CD8-positive, alpha-beta memory T cell (primary cell): ENCODE data around the gene SKAP1. TPM values are rescaled to one million over a fixed set of nuclear protein-coding genes. Genes with fewer than 3 reads are reported as not detected.
A peak's percentile ranks its signal among the peaks of the same experiment; 100 is the strongest.

Experiments used
- CTCF ChIA-PET: fragments of 350-600 bp; sonication (Branson Sonifier 250); formaldehyde crosslinking; loops from one replicate; lab custom pipeline; 2021; ENCODE audit warnings: antibody characterized with exemption; lab: Charles Lee
- POLR2A ChIA-PET: fragments of 350-600 bp; sonication (Branson Sonifier 250); formaldehyde crosslinking; loops from one replicate; lab custom pipeline; 2021; ENCODE audit warnings: antibody characterized with exemption; lab: Charles Lee
- DNase-seq, 5 donors: peaks; one replicate each; pipeline versions ENCODE4 v3.0.0 to v3.0.0-alpha.2; 2020 to 2022; ENCODE audit warnings: mixed read lengths in 1 of 5
- H3K27ac ChIP-seq: one replicate; pipeline ENCODE4 v1.7.0; 2013; ENCODE audit warnings: low read depth, mild to moderate bottlenecking, low read length, moderate library complexity
- H3K27me3 ChIP-seq: 2 replicates; pipeline ENCODE4 v1.7.0; 2013; ENCODE audit warnings: low read length, mild to moderate bottlenecking; ENCODE audit not compliant: insufficient read depth, poor library complexity, severe bottlenecking
- H3K36me3 ChIP-seq: 2 replicates; pipeline ENCODE4 v1.7.0; 2013; ENCODE audit warnings: mild to moderate bottlenecking, low read length, moderate library complexity; ENCODE audit not compliant: insufficient read depth
- H3K4me1 ChIP-seq: 2 replicates; pipeline ENCODE4 v1.7.0; 2013; ENCODE audit warnings: mild to moderate bottlenecking, low read length, moderate library complexity; ENCODE audit not compliant: insufficient read depth
- H3K4me3 ChIP-seq: 2 replicates; pipeline ENCODE4 v1.7.0; 2013; ENCODE audit warnings: mild to moderate bottlenecking, low read length
- H3K9me3 ChIP-seq: 2 replicates; pipeline ENCODE4 v1.7.0; 2013; ENCODE audit warnings: mild to moderate bottlenecking, low read length
- H3K27ac Mint-ChIP-seq, 8 donors: one replicate each; pipeline ENCODE4 v1.8.0; 2020 to 2021; ENCODE audit warnings: mixed read lengths in 8 of 8, mild to moderate bottlenecking in 6 of 8, inconsistent platforms in 3 of 8, moderate library complexity in 3 of 8
- H3K27me3 Mint-ChIP-seq, 2 donors: one replicate each; pipeline ENCODE4 v1.8.0; 2020 to 2021; ENCODE audit warnings: mixed read lengths in 2 of 2, mild to moderate bottlenecking in 1 of 2, moderate library complexity in 1 of 2
- H3K36me3 Mint-ChIP-seq, 3 donors: one replicate each; pipeline ENCODE4 v1.8.0; 2020 to 2021; ENCODE audit warnings: mixed read lengths in 3 of 3, inconsistent platforms in 1 of 3, mild to moderate bottlenecking in 1 of 3
- H3K4me1 Mint-ChIP-seq, 3 donors: one replicate each; pipeline ENCODE4 v1.8.0; 2020 to 2021; ENCODE audit warnings: mixed read lengths in 3 of 3, inconsistent platforms in 1 of 3, mild to moderate bottlenecking in 1 of 3
- H3K4me3 Mint-ChIP-seq, 7 donors: one replicate each; pipeline ENCODE4 v1.8.0; 2020 to 2021; ENCODE audit warnings: mixed read lengths in 7 of 7, mild to moderate bottlenecking in 6 of 7, moderate library complexity in 4 of 7, inconsistent platforms in 2 of 7
- H3K9me3 Mint-ChIP-seq, 5 donors: one replicate each; pipeline ENCODE4 v1.8.0; 2020 to 2022; ENCODE audit warnings: mixed read lengths in 5 of 5, mild to moderate bottlenecking in 3 of 5, moderate library complexity in 2 of 5, inconsistent platforms in 1 of 5
- polyA plus RNA-seq: library from polyadenylated mRNA; unstranded; fragments of 300-500 nt; fragmentation: Illumina TruSeq; gene quantifications from one replicate; pipeline ENCODE4 v1.2.3, GENCODE V29; 2021
- total RNA-seq, 2 experiments: library from RNA; stranded (reverse); gene quantifications; one replicate each; pipeline ENCODE4 v1.2.3, GENCODE V29; 2021

SKAP1 gene
- total and polyA plus RNA-seq, 3 experiments from 2014 or later = 50.5 to 264 (median 56.0) TPM

- H3K27ac ChIP-seq = no peak overlapping the region
- Mint-ChIP-seq H3K36me3 (peaks cover 0 to 69% (median 24%) of the 10 kb centered on the region in 3 donors), H3K9me3 (no peaks in the 10 kb centered on the region), H3K27ac (peak overlapping the region in 7 of 8 donors; percentile 9 to 81 (median 45)), H3K4me1 (peaks cover 53 to 84% (median 79%) of the 10 kb centered on the region in 3 donors), H3K27me3 (no peaks in the 10 kb centered on the region), H3K4me3 (no peak overlapping the region)
- CTCF ChIA-PET = interaction anchor here (1.0 to 1.1 kb wide), 3 partner anchors 37 to 204 kb away, joined by 3 to 4 read pairs (median 3); partner anchors contain the start of gene HOXB5
- H3K9me3 ChIP-seq = no peaks in the 10 kb centered on the region
- no peaks in the 10 kb centered on the region for H3K36me3 ChIP-seq
- H3K27me3 ChIP-seq = no peaks in the 10 kb centered on the region
- no peak overlapping the region for H3K4me3 ChIP-seq
- DNase-seq = no peak
- peaks cover 5% of the 10 kb centered on the region for H3K4me1 ChIP-seq
- POLR2A ChIA-PET = no interaction called here
These were observed 40.1 kb downstream of the SKAP1 start for GRCh38 chr17:48389903-48390302.

GRCh38 chr17:48388955-48389743 is 40.9 kb downstream of the SKAP1 start:
- CTCF ChIA-PET = interaction anchor here (1.2 kb wide), 1 partner anchor 68 kb away, joined by 3 read pairs; no protein-coding TSS in a partner anchor

GRCh38 chr17:48386826-48387225 is 43.2 kb downstream of the SKAP1 start:
- no peak for DNase-seq
- no peaks in the 10 kb centered on the region for H3K9me3 ChIP-seq
- H3K27me3 ChIP-seq = no peaks in the 10 kb centered on the region
- H3K27ac ChIP-seq = no peak overlapping the region
- ChIA-PET CTCF (interaction anchor here (1.4 to 2.6 kb wide), 3 partner anchors 35 to 67 kb away, joined by 3 to 7 read pairs (median 3); no protein-coding TSS in a partner anchor), POLR2A (interaction anchor here (0.6 kb wide), 1 partner anchor 172 kb away, joined by 5 read pairs; no protein-coding TSS in a partner anchor)
- H3K27ac Mint-ChIP-seq = peak overlapping the region in 2 of 8 donors; percentile 23 to 45
- H3K27me3 Mint-ChIP-seq = no peaks in the 10 kb centered on the region
- H3K4me3 ChIP-seq = no peak overlapping the region
- H3K9me3 Mint-ChIP-seq = no peaks in the 10 kb centered on the region
- no peak overlapping the region for H3K4me3 Mint-ChIP-seq
- H3K36me3 Mint-ChIP-seq = peaks cover 0 to 76% (median 28%) of the 10 kb centered on the region in 3 donors
- H3K4me1 Mint-ChIP-seq = peaks cover 55 to 84% (median 83%) of the 10 kb centered on the region in 3 donors
- peaks cover 10% of the 10 kb centered on the region for H3K36me3 ChIP-seq
- H3K4me1 ChIP-seq = peaks cover 5% of the 10 kb centered on the region

More at GRCh38 chr17:48388955-48389743, 40.9 kb downstream of the SKAP1 start:
- Histone ChIP-seq H3K27me3 (no peaks in the 10 kb centered on the region), H3K4me1 (peaks cover 5% of the 10 kb centered on the region), H3K36me3 (no peaks in the 10 kb centered on the region), H3K9me3 (no peaks in the 10 kb centered on the region), H3K4me3 (no peak overlapping the region), H3K27ac (no peak overlapping the region)
- Mint-ChIP-seq H3K36me3 (peaks cover 0 to 69% (median 23%) of the 10 kb centered on the region in 3 donors), H3K27ac (peak overlapping the region in 6 of 8 donors; percentile 9 to 81 (median 46)), H3K9me3 (no peaks in the 10 kb centered on the region), H3K4me3 (no peak overlapping the region), H3K4me1 (peaks cover 55 to 85% (median 77%) of the 10 kb centered on the region in 3 donors), H3K27me3 (no peaks in the 10 kb centered on the region)
- no peak for DNase-seq
- POLR2A ChIA-PET = no interaction called here

GRCh38 chr17:48385319-48385718 is 44.7 kb downstream of the SKAP1 start:
- peaks cover 0 to 75% (median 33%) of the 10 kb centered on the region in 3 donors for H3K36me3 Mint-ChIP-seq
- H3K4me3 Mint-ChIP-seq = no peak overlapping the region
- Histone ChIP-seq H3K9me3 (no peaks in the 10 kb centered on the region), H3K27me3 (no peaks in the 10 kb centered on the region), H3K4me3 (no peak overlapping the region), H3K36me3 (peaks cover 10% of the 10 kb centered on the region), H3K27ac (no peak overlapping the region), H3K4me1 (peaks cover 5% of the 10 kb centered on the region)
- H3K27ac Mint-ChIP-seq = peak overlapping the region in 3 of 8 donors; percentile 31 to 41 (median 38)
- H3K9me3 Mint-ChIP-seq = no peaks in the 10 kb centered on the region
- no peaks in the 10 kb centered on the region for H3K27me3 Mint-ChIP-seq
- CTCF ChIA-PET = interaction anchor here (0.8 to 2.6 kb wide), 2 partner anchors 34 to 204 kb away, joined by 3 to 7 read pairs; no protein-coding TSS in a partner anchor
- POLR2A ChIA-PET = interaction anchor here (0.6 kb wide), 1 partner anchor 90 kb away, joined by 3 read pairs; no protein-coding TSS in a partner anchor
- H3K4me1 Mint-ChIP-seq = peaks cover 51 to 81% (median 79%) of the 10 kb centered on the region in 3 donors
- no peak for DNase-seq

GRCh38 chr17:48384164-48384563 is 45.9 kb downstream of the SKAP1 start:
- Histone ChIP-seq H3K36me3 (peaks cover 10% of the 10 kb centered on the region), H3K4me3 (no peak overlapping the region), H3K27me3 (no peaks in the 10 kb centered on the region), H3K4me1 (peaks cover 5% of the 10 kb centered on the region), H3K9me3 (no peaks in the 10 kb centered on the region), H3K27ac (no peak overlapping the region)
- Mint-ChIP-seq H3K36me3 (peaks cover 0 to 68% (median 28%) of the 10 kb centered on the region in 3 donors), H3K27me3 (no peaks in the 10 kb centered on the region), H3K4me3 (no peak overlapping the region), H3K9me3 (no peaks in the 10 kb centered on the region), H3K27ac (peak overlapping the region in 4 of 8 donors; percentile 20 to 50 (median 32)), H3K4me1 (peaks cover 46 to 75% (median 72%) of the 10 kb centered on the region in 3 donors)
- ChIA-PET POLR2A (no interaction called here), CTCF (no interaction called here)
- DNase-seq = no peak

GRCh38 chr17:48382989-48383388 is 47.0 kb downstream of the SKAP1 start:
- H3K27me3 Mint-ChIP-seq = no peaks in the 10 kb centered on the region

GRCh38 chr17:48378708-48379392 is 51.2 kb downstream of the SKAP1 start:
- H3K4me3 Mint-ChIP-seq = no peak overlapping the region
- ChIA-PET CTCF (interaction anchor here (1.3 to 1.7 kb wide), 2 partner anchors 23 to 30 kb away, joined by 3 to 5 read pairs; no protein-coding TSS in a partner anchor), POLR2A (interaction anchor here (0.6 kb wide), 1 partner anchor 101 kb away, joined by 3 read pairs; no protein-coding TSS in a partner anchor)
- H3K4me1 ChIP-seq = peaks cover 19% of the 10 kb centered on the region
- H3K27ac ChIP-seq = no peak overlapping the region
- H3K36me3 Mint-ChIP-seq = peaks cover 0 to 43% (median 16%) of the 10 kb centered on the region in 3 donors
- peaks cover 18 to 39% (median 25%) of the 10 kb centered on the region in 3 donors for H3K4me1 Mint-ChIP-seq
- H3K27me3 Mint-ChIP-seq = no peaks in the 10 kb centered on the region
- H3K9me3 ChIP-seq = no peaks in the 10 kb centered on the region
- H3K9me3 Mint-ChIP-seq = no peaks in the 10 kb centered on the region
- H3K36me3 ChIP-seq = peaks cover 17% of the 10 kb centered on the region
- no peak for DNase-seq
- H3K27ac Mint-ChIP-seq = no peak overlapping the region
- no peaks in the 10 kb centered on the region for H3K27me3 ChIP-seq
- no peak overlapping the region for H3K4me3 ChIP-seq

More at GRCh38 chr17:48382989-48383388, 47.0 kb downstream of the SKAP1 start:
- H3K4me3 Mint-ChIP-seq = no peak overlapping the region
- H3K36me3 ChIP-seq = peaks cover 10% of the 10 kb centered on the region
- DNase-seq = no peak
- ChIA-PET POLR2A (no interaction called here), CTCF (interaction anchor here (1.0 kb wide), 1 partner anchor 11 kb away, joined by 3 read pairs; no protein-coding TSS in a partner anchor)
- no peak overlapping the region for H3K27ac ChIP-seq
- H3K9me3 Mint-ChIP-seq = no peaks in the 10 kb centered on the region
- no peak overlapping the region for H3K4me3 ChIP-seq
- no peaks in the 10 kb centered on the region for H3K27me3 ChIP-seq
- no peak overlapping the region for H3K27ac Mint-ChIP-seq
- peaks cover 5% of the 10 kb centered on the region for H3K4me1 ChIP-seq
- H3K36me3 Mint-ChIP-seq = peaks cover 0 to 67% (median 28%) of the 10 kb centered on the region in 3 donors
- H3K4me1 Mint-ChIP-seq = peaks cover 43 to 65% (median 63%) of the 10 kb centered on the region in 3 donors
- no peaks in the 10 kb centered on the region for H3K9me3 ChIP-seq
